CD4-positive, alpha-beta T cell treated with Interleukin-15 for 4 hours (primary cell): ENCODE results near the gene AMT.
A peak's percentile ranks its signal among the peaks of the same experiment; 100 is the strongest.

Experiments
- DNase-seq: peaks from one replicate; pipeline ENCODE4 v3.0.0-alpha.2; 2020; ENCODE audit warnings: low spot score

AMT gene

DNA sequence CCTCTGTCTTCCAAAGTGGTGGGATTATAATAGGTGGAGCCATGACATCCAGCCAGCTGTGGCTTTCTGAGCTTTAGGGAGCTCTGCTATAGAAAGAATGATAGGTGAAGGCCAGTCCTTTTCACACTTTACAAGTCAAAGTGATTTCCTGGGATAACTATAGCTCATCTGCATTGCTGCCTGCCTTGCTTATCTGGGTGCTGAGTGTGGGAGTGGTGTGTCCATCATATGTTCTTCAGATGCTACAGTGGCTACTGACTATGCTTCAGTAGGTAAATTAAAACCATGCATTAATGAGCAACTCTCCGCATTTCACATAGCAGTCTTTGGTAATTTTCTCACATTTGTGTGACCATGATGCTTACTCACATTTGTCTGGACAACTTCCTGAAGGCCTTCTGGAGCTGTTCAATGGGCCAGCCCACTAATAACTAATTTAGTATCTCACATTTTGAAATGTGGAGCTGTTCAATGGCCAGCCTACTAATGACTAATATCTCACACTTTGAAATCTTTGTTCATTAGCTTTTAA lies 33.9 kb downstream of the AMT start:
- DNase-seq: no peak

DNA sequence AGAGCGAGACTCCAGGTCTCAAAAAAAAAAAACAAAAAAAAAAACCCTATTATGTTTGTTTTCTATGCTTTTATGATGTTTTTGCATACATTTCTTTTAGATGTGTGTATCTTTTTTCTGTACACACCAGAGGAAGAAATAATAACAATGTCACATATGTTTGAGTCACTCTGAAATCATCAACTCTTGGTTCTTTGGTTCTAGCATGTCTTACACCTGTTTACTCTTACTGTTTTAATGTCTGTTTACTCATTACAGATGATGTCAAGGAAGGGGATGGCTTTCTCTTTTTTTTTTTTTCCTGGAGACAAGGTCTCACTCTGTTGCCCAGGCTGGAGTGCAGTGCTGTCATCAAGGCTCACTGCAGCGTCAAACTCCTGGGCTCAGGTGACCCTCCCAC lies 34.6 kb downstream of the AMT start:
- DNase-seq: no peak

DNA sequence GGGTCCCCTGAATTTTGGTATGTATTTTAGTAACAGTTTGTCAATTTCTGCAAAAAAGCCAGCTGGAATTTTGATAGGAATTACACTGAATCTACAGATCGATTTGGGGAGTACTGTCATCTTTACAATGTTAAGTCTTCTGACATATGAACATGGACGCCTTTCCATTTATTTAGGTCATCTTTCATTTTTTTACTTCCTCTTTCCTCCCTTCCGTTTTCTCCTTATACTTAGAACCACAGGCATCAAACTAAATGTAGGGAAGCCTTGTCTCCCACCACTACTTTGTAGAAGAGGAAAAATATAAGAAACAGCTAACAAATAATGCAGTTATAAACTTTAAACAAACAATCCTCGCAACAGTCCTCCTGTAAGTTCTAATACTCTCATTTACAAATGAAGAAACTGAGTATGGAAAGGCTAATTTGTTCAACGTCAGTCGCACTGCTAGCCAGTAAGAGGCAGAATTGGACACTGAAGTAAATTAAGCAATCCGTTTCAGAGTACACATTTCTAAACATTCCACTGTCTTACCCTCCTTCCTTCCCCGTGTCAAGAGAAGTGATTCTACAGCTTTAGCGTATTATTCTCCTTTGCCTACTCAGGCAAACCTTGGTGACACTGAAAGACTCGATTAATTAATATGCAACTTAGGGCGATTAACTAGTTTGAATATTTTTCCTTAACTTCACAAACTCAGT lies 36.1 kb downstream of the AMT start:
- no peak for DNase-seq

DNA sequence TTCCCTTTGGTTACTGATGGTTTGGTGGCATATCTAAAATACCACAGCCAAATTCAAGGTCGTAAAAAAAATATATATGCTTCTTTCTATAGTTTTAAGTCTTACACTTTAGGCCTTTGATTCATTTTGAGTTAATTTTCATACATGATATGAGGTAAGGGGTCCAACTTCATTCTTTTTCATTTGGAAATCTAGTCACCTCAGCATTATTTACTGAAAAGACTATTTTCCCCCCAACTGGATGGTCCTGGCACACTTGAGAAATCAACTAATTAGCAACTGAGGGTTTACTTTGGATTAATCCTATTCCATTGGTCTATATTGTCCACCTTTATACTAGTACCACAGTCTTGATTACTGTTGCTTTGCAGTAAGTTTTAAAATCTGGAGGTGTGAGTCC lies 36.7 kb downstream of the AMT start:
- DNase-seq: no peak

DNA sequence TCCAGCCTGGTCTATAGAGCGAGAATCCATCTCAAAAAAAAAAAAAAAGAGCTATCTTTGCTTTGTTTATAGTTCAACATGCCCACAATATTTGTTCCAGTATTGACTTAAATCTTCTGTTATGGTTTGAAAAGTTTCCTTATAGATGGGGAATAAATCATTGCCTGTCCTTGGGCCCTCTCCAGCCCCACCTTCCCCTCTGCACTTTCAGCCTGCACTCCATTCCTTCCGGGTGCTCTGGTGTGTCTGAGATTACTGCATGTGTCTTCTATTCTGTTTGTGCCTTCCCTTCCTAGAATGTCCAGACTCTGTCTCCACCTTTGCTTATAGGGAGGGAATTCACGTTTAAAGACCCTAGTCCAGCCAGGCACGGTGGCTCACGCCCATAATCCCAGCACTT lies 38.9 kb downstream of the AMT start:
- DNase-seq: no peak

DNA sequence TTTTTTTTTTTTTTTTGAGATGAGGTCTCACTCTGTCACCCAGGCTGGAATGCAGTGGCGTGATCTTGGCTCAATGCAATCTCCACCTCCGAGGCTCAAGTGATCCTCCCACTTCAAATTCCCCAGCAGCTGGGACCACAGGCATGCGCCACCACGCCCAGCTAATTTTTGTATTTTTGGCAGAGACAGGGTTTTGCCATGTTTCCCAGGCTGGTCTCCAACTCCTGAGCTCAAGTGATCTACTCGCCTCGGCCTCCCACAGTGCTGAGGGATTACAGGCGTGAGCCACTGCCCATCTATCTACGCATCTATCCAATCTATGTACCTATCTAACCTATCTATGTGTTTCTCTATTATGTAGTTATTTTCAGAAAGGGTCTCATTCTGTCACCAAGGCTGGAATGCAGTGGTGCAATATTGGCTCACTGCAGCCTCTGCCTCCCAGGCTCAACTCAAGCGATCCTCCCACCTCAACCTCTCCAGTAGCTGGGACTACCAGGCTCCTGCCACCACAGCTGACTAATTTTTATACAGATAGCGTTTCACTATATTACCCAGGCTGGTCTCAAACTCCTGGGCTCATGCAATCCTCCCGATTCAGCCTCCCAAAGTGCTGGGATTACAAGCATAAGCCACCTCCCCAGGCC lies 43.9 kb downstream of the AMT start:
- DNase-seq: no peak

DNA sequence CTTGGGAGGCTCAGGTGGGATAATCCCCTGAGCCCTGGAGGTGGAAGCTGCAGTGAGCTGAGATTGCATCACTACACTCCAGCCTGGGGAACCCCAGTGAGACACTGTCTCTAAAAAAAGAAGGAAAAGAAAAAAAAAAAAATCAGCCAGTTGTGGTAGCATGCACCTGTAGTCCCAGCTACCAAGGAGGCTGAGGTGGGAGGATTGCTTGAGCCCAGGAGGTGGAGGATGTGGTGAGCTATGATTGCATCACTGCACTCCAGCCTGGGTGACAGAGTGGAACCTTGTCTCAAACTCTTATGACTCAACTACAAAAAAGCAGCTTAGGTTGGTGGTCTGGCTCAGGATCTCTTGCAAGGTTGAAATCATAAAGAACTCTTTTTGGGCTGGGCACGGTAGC lies 44.8 kb downstream of the AMT start:
- DNase-seq: peak; percentile 45

DNA sequence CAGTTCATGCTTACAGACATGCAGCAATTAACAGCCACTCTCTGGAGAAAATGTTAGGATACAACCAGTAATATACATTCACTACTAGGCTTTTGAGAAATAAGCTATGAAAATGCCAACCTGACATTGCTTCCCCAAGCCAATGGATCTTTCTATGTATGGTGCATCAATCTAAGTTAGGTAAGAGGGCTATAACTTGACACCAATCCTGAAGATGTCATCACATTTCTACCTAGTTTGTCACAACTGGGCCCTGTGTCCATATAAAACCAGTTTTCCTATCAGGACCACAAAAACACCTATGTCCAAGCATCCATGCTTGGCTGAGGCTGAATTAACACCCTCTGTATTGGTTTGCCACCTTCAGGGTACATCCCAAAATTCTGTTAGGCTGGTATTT lies 50.3 kb downstream of the AMT start:
- DNase-seq: no peak

DNA sequence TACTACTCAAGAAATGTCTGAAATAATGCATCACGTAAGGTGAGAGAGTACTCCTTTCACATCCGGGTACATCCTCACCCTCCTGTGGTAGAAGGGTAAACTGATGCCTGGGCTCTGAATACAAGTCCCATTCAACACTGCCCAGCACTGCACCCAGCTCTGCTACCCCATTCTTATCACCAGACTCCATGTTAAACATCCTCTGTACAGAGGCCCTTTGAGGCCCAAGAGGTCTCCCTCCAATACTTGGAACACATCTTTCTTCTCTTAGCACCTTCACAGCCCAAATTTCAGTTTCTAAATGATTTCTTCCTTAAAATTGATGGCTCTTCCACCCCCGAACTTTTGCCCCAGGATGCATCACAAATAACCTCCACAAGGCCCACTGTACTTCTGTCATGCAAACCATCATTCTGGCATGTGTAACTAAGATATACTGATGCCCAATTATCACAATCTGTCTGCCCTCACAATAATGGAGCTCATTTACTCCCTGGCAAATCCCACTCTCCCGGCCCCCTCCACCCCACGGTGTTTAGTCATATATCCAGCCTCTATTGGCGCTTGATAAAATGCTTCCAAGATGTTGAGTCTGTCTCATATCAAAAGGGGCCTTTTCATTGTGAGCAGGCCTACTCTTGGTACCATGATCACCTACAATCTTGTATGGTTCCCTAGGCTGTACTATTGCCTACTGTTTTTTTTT lies 51.5 kb downstream of the AMT start:
- no peak for DNase-seq
